AML-193 (cell line): ENCODE data around the gene IDH3A.

Experiments used
- DNase-seq, 2 experiments: peaks; one replicate each; lab custom pipeline; 2025; lab: John Stamatoyannopoulos, UW

IDH3A gene

GRCh38 chr15:78167227-78167888 is 18.2 kb downstream of the IDH3A start:
- DNase-seq: no peak

GRCh38 chr15:78168608-78169007 is 19.4 kb downstream of the IDH3A start:
- no peak for DNase-seq

GRCh38 chr15:78170848-78171773 is 21.9 kb downstream of the IDH3A start:
- no peak for DNase-seq

GRCh38 chr15:78171864-78172472 is 22.8 kb downstream of the IDH3A start:
- no peak for DNase-seq

GRCh38 chr15:78174401-78174800 is 25.2 kb downstream of the IDH3A start:
- no peak for DNase-seq

- no peak for DNase-seq
These were observed 26.2 kb downstream of the IDH3A start for GRCh38 chr15:78175330-78175729.

GRCh38 chr15:78177447-78177873 is 28.3 kb downstream of the IDH3A start:
- peak in 1 of 2 experiments; percentile 20 for DNase-seq

- DNase-seq: no peak
These were observed 28.9 kb downstream of the IDH3A start for GRCh38 chr15:78178064-78178463.

GRCh38 chr15:78179286-78179840 is 30.2 kb downstream of the IDH3A start:
- DNase-seq: no peak

- no peak for DNase-seq
These were observed 30.7 kb downstream of the IDH3A start for GRCh38 chr15:78179906-78180305.

- no peak for DNase-seq
These were observed 33.2 kb downstream of the IDH3A start for GRCh38 chr15:78182336-78182700.

- DNase-seq: no peak
These were observed 33.7 kb downstream of the IDH3A start for GRCh38 chr15:78182821-78183220.

GRCh38 chr15:78192826-78193594 is 43.8 kb downstream of the IDH3A start:
- DNase-seq: no peak

GRCh38 chr15:78193731-78194567 is 44.8 kb downstream of the IDH3A start:
- no peak for DNase-seq

GRCh38 chr15:78194568-78194925 is 45.4 kb downstream of the IDH3A start:
- no peak for DNase-seq

GRCh38 chr15:78195735-78196201 is 46.6 kb downstream of the IDH3A start:
- DNase-seq: peak; percentile 3 to 11

GRCh38 chr15:78197632-78198031 is 48.5 kb downstream of the IDH3A start:
- peak; percentile 24 to 34 for DNase-seq

GRCh38 chr15:78200276-78200930 is 51.2 kb downstream of the IDH3A start:
- DNase-seq: no peak

GRCh38 chr15:78201281-78202190 is 52.4 kb downstream of the IDH3A start:
- DNase-seq: no peak
